Mucosa of rectum (tissue), 2 donors: ENCODE results near the gene SNRNP70.
"Not testable (repeated sequence)": the region's sequence is repeated elsewhere in the genome, so short reads cannot be mapped to it uniquely, and the experiment has no call there.

Source experiments
- H3K27ac ChIP-seq, 2 donors: one replicate each; pipeline ENCODE4 v1.7.0; 2013; ENCODE audit warnings: inconsistent platforms in 2 of 2, low read depth in 2 of 2, low read length in 2 of 2
- H3K27me3 ChIP-seq, 2 donors: one replicate each; pipeline ENCODE4 v1.7.0; 2013; ENCODE audit warnings: low read length in 2 of 2; ENCODE audit not compliant: control insufficient read depth in 2 of 2, insufficient read depth in 2 of 2
- H3K36me3 ChIP-seq, 2 donors: one replicate each; pipeline ENCODE4 v1.7.0; 2013; ENCODE audit warnings: low read length in 2 of 2; ENCODE audit not compliant: control insufficient read depth in 2 of 2, insufficient read depth in 2 of 2
- H3K4me1 ChIP-seq, 2 donors: one replicate each; pipeline ENCODE4 v1.7.0; 2013; ENCODE audit warnings: low read length in 2 of 2, mild to moderate bottlenecking in 1 of 2; ENCODE audit not compliant: control insufficient read depth in 2 of 2, insufficient read depth in 2 of 2
- H3K4me3 ChIP-seq, 2 donors: one replicate each; pipeline ENCODE4 v1.7.0; 2013; ENCODE audit warnings: low read length in 2 of 2
- H3K9ac ChIP-seq, 2 donors: one replicate each; pipeline ENCODE4 v1.7.0; 2013; ENCODE audit warnings: low read length in 2 of 2, low read depth in 1 of 2, mild to moderate bottlenecking in 1 of 2
- H3K9me3 ChIP-seq, 2 donors: one replicate each; pipeline ENCODE4 v1.7.0; 2013; ENCODE audit warnings: low read length in 2 of 2; ENCODE audit not compliant: control insufficient read depth in 2 of 2
- donor health status: healthy.
- donor health status: Normal muscosa, but diverticular disease.

The SNRNP70 gene

GRCh38 chr19:49120325-49120683 is 35.1 kb downstream of the SNRNP70 start:
- Histone ChIP-seq H3K9me3 (no peaks in the 10 kb centered on the region), H3K4me3 (peak overlapping the region in 1 of 2 donors; percentile 56), H3K27ac (no peak overlapping the region), H3K9ac (no peak overlapping the region), H3K4me1 (peaks cover 24 to 31% of the 10 kb centered on the region in 2 donors), H3K36me3 (no peaks in the 10 kb centered on the region), H3K27me3 (peaks cover 2 to 5% of the 10 kb centered on the region in 2 donors)

- H3K9ac ChIP-seq: no peak overlapping the region
- H3K36me3 ChIP-seq: no peaks in the 10 kb centered on the region
- H3K9me3 ChIP-seq: no peaks in the 10 kb centered on the region
- peaks cover 2 to 5% of the 10 kb centered on the region in 2 donors for H3K27me3 ChIP-seq
- H3K4me1 ChIP-seq: peaks cover 24 to 31% of the 10 kb centered on the region in 2 donors
- H3K27ac ChIP-seq: no peak overlapping the region
- H3K4me3 ChIP-seq: no peak overlapping the region
These were observed 35.6 kb downstream of the SNRNP70 start for GRCh38 chr19:49120868-49121267.

- not testable (repeated sequence) for H3K36me3 ChIP-seq, H3K27me3 ChIP-seq, H3K9ac ChIP-seq, H3K27ac ChIP-seq, H3K4me3 ChIP-seq, H3K9me3 ChIP-seq
- peaks cover 24 to 31% of the 10 kb centered on the region in 2 donors for H3K4me1 ChIP-seq
These were observed 36.6 kb downstream of the SNRNP70 start for GRCh38 chr19:49121841-49122240.

GRCh38 chr19:49123285-49123684 is 38.0 kb downstream of the SNRNP70 start:
- not testable (repeated sequence) for H3K9ac ChIP-seq, H3K27me3 ChIP-seq, H3K27ac ChIP-seq, H3K9me3 ChIP-seq, H3K36me3 ChIP-seq, H3K4me3 ChIP-seq
- H3K4me1 ChIP-seq: peaks cover 23% of the 10 kb centered on the region in 2 donors

- Histone ChIP-seq H3K4me3 (peak overlapping the region in 1 of 2 donors; percentile 49), H3K9me3 (no peaks in the 10 kb centered on the region), H3K27me3 (peaks cover 2 to 3% of the 10 kb centered on the region in 2 donors), H3K9ac (peak overlapping the region; percentile 41 to 67), H3K36me3 (no peaks in the 10 kb centered on the region), H3K4me1 (peaks cover 23 to 24% of the 10 kb centered on the region in 2 donors), H3K27ac (peak overlapping the region; percentile 64 to 75)
These were observed 39.9 kb downstream of the SNRNP70 start for GRCh38 chr19:49125025-49125731.

- H3K27me3 ChIP-seq: no peaks in the 10 kb centered on the region
- peaks cover 19 to 22% of the 10 kb centered on the region in 2 donors for H3K4me1 ChIP-seq
- no peaks in the 10 kb centered on the region for H3K36me3 ChIP-seq
- no peak overlapping the region for H3K27ac ChIP-seq
- no peak overlapping the region for H3K9ac ChIP-seq
- no peaks in the 10 kb centered on the region for H3K9me3 ChIP-seq
- H3K4me3 ChIP-seq: no peak overlapping the region
These were observed 41.3 kb downstream of the SNRNP70 start for GRCh38 chr19:49126575-49126974.

GRCh38 chr19:49127225-49127624 is 42.0 kb downstream of the SNRNP70 start:
- H3K36me3 ChIP-seq, H3K9ac ChIP-seq, H3K27ac ChIP-seq, H3K27me3 ChIP-seq, H3K9me3 ChIP-seq: not testable (repeated sequence)
- H3K4me1 ChIP-seq: peaks cover 19 to 22% of the 10 kb centered on the region in 2 donors
- H3K4me3 ChIP-seq: peak overlapping the region in 1 of 2 donors; percentile 53

GRCh38 chr19:49127674-49128544 is 42.7 kb downstream of the SNRNP70 start:
- Histone ChIP-seq H3K27ac (peak overlapping the region; percentile 80 to 87), H3K36me3 (no peaks in the 10 kb centered on the region), H3K9ac (peak overlapping the region in 1 of 2 donors; percentile 58), H3K4me1 (peaks cover 19 to 22% of the 10 kb centered on the region in 2 donors), H3K27me3 (no peaks in the 10 kb centered on the region), H3K4me3 (peak overlapping the region; percentile 58 to 76), H3K9me3 (no peaks in the 10 kb centered on the region)

- peaks cover 21 to 22% of the 10 kb centered on the region in 2 donors for H3K4me1 ChIP-seq
- peak overlapping the region; percentile 8 to 80 for H3K27ac ChIP-seq
- H3K27me3 ChIP-seq: no peaks in the 10 kb centered on the region
- H3K4me3 ChIP-seq: peak overlapping the region; percentile 58 to 76
- H3K9ac ChIP-seq: no peak overlapping the region
- H3K36me3 ChIP-seq: no peaks in the 10 kb centered on the region
- H3K9me3 ChIP-seq: no peaks in the 10 kb centered on the region
These were observed 43.4 kb downstream of the SNRNP70 start for GRCh38 chr19:49128545-49129237.

- Histone ChIP-seq H3K27ac (no peak overlapping the region), H3K36me3 (no peaks in the 10 kb centered on the region), H3K9me3 (no peaks in the 10 kb centered on the region), H3K4me1 (peaks cover 21 to 22% of the 10 kb centered on the region in 2 donors), H3K4me3 (peak overlapping the region in 1 of 2 donors; percentile 76), H3K27me3 (no peaks in the 10 kb centered on the region), H3K9ac (no peak overlapping the region)
These were observed 44.0 kb downstream of the SNRNP70 start for GRCh38 chr19:49129238-49129583.
